Stimulated activated naive B cell treated with anti-CD40 and anti-IgM and Interleukin-4, amounts not matched to agents 10 μg/mL and 1 μg/mL and 100 μg/mL, for 72 hours (primary cell): Measurements from ENCODE around the gene ZNF853.

Source experiments
- ATAC-seq, 2 donors: fragments of 150-1000 bp; cut with Tn5 transposase; replicated peaks; 2 replicates each; pipeline ENCODE4 v1.10.0; 2021; ENCODE audit warnings: moderate library complexity in 1 of 2
- DNase-seq: peaks from one replicate; pipeline ENCODE4 v3.0.0; 2021
- H3K27ac Mint-ChIP-seq: one replicate; pipeline ENCODE4 v1.8.0; 2022; ENCODE audit warnings: mild to moderate bottlenecking, mixed read lengths
- H3K27me3 Mint-ChIP-seq, 2 donors: one replicate each; pipeline ENCODE4 v1.8.0; 2022; ENCODE audit warnings: mixed read lengths in 2 of 2
- H3K36me3 Mint-ChIP-seq, 2 donors: one replicate each; pipeline ENCODE4 v1.8.0; 2022; ENCODE audit warnings: mixed read lengths in 2 of 2, mild to moderate bottlenecking in 1 of 2
- H3K4me1 Mint-ChIP-seq, 2 donors: one replicate each; pipeline ENCODE4 v1.8.0; 2022; ENCODE audit warnings: mixed read lengths in 2 of 2, mild to moderate bottlenecking in 1 of 2
- H3K4me3 Mint-ChIP-seq, 2 donors: one replicate each; pipeline ENCODE4 v1.8.0; 2022; ENCODE audit warnings: mild to moderate bottlenecking in 2 of 2, mixed read lengths in 2 of 2, moderate library complexity in 1 of 2
- H3K9me3 Mint-ChIP-seq, 2 donors: one replicate each; pipeline ENCODE4 v1.8.0; 2022; ENCODE audit warnings: mixed read lengths in 2 of 2, mild to moderate bottlenecking in 1 of 2

ZNF853 gene

DNA sequence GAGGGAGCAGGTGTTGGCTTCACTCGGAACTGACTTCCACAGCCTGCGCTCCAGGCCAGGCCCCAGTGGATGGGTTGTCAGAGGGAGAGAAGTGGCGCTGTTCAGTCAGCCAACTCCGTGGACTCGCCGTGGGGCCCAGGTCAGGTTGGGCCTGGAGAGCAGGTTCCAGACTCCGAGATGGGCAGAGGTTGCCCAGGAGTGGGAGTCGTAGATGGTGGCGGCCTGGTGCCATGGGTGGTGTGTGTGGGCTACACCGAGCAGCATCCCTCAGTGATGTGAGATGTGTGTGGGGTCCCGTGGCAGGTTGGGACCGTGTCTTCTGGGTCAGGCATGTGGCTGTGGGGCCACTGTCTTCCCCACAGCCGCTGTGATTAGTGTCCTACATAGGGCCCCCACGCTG, 32.1 kb downstream of the ZNF853 start:
- Mint-ChIP-seq H3K27ac (no peak overlapping the region), H3K9me3 (peaks cover 4 to 5% of the 10 kb centered on the region in 2 donors), H3K36me3 (peaks cover 59 to 84% of the 10 kb centered on the region in 2 donors), H3K4me1 (peaks cover 5 to 6% of the 10 kb centered on the region in 2 donors), H3K27me3 (no peaks in the 10 kb centered on the region), H3K4me3 (no peak overlapping the region)
- no peak for DNase-seq
- no peak for ATAC-seq

DNA sequence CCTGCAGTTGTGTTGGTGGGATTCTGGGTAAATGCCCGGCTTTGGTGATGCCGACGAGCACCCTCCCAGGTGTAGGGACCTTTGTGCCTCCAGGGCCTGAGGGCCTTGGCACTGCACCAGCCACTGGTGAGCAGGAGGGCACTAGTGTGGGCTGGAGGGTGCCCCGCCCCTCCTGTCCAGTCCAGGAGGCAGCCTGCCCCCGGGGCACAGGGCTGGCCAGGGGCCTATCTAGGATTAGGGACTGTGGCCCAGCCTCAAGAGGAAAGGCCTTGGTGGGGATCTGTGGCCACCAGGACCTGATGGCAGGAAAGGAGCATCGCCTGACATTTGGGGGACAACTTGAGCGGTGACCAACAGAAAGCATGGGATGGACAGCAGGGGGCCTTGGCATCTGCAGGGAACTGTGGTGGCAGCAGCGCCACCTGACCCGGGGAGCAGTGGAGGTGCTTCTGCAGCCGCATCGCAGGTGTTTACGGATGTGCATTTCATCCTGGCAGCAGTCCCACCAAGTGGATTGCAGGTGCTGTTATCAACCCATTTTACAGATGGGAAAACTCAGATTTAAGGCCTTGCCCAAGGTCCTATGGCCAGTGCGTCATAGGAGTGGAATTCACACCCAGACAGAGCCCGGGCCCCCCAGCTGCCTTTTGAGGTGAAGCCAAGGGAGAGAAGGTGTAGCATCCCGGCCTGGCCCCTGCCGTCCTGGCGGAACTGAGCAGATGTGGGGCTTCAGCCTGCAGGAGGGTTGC, 32.8 kb downstream of the ZNF853 start:
- ATAC-seq (no peak), DNase-seq (no peak)
- H3K4me3 Mint-ChIP-seq: no peak overlapping the region
- H3K9me3 Mint-ChIP-seq: peaks cover 4 to 5% of the 10 kb centered on the region in 2 donors
- H3K27me3 Mint-ChIP-seq: no peaks in the 10 kb centered on the region
- H3K36me3 Mint-ChIP-seq: peaks cover 56 to 81% of the 10 kb centered on the region in 2 donors
- peak overlapping the region; percentile 27 for H3K27ac Mint-ChIP-seq
- H3K4me1 Mint-ChIP-seq: peaks cover 5 to 6% of the 10 kb centered on the region in 2 donors

DNA sequence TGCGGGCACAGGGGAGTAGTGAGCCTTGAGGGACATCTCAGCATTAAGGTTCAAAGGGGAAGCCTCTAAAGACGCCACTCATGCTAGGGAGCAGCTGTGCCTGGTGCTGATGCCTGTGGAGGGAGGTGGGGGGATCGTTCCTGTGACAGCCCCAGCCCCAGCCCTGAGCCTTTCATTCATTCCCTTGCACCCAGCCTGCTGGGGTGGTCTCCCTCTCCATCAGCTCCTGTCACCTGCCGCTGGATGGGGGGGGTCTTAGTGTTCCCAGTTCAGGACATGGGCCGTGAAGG, 33.4 kb downstream of the ZNF853 start:
- H3K9me3 Mint-ChIP-seq: peaks cover 4 to 5% of the 10 kb centered on the region in 2 donors
- no peak for DNase-seq
- peaks cover 53 to 78% of the 10 kb centered on the region in 2 donors for H3K36me3 Mint-ChIP-seq
- H3K27ac Mint-ChIP-seq: no peak overlapping the region
- peaks cover 5 to 6% of the 10 kb centered on the region in 2 donors for H3K4me1 Mint-ChIP-seq
- no peak for ATAC-seq
- H3K27me3 Mint-ChIP-seq: no peaks in the 10 kb centered on the region
- H3K4me3 Mint-ChIP-seq: no peak overlapping the region

DNA sequence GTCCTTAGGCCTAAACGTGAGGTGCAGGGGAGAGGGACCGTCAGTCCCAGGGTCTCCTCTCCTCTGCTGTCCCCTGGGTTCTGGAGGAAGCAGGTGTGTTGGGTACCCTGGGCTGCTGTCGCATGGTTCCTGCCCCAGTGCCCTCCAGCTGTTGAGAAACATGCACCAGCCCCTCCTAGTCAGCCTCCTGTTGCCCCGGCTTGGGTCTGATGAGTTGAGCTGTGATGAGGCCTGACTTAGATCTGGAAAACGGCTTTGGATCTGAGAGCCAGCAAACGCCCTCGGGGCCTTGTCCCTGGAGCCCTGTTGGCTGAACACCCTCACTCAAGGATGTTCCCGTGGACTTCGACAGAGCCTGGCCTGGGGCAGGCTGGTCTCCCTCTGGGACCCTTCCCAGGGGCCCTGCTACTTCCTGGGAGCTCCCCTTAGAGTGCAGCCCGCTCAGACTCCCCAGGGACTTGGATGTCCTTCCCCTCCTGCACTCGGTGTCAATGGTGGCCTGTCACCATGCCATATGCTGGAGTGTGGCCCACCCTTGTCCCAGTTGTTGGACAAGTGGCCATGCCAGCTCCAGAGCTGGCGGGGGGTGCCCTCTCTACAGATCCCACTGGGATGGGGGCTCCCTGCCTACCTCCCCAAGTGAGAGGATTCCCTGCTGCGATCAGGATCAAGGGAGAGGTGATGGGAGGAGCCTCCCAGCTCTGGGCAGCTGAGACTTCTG, 34.0 kb downstream of the ZNF853 start:
- no peak overlapping the region for H3K4me3 Mint-ChIP-seq
- no peak for ATAC-seq
- no peak for DNase-seq
- no peaks in the 10 kb centered on the region for H3K27me3 Mint-ChIP-seq
- peaks cover 48 to 73% of the 10 kb centered on the region in 2 donors for H3K36me3 Mint-ChIP-seq
- H3K4me1 Mint-ChIP-seq: peaks cover 5 to 6% of the 10 kb centered on the region in 2 donors
- H3K27ac Mint-ChIP-seq: peak overlapping the region; percentile 87
- H3K9me3 Mint-ChIP-seq: peaks cover 4 to 5% of the 10 kb centered on the region in 2 donors

DNA sequence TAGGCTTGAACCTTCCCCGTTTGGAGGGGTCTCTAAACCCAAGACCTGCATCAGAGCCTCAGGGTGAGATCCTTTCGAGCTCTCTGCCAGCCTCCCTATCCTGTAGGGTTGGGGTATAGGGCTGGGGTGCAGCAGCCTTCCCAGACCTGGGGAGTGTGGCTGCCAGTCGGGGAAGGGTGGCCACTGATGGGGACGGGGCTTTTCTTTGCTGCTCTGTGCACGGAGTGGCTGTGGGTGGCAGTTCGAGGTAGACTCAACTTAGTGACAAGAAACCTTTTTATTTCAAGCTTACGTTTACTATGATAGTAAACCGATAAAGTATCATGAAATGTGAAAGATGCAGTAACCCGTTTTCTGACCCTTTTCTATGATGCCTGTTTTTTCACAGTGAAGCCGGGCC, 34.7 kb downstream of the ZNF853 start:
- H3K36me3 Mint-ChIP-seq: peaks cover 48 to 72% of the 10 kb centered on the region in 2 donors
- ATAC-seq (no peak), DNase-seq (no peak)
- H3K9me3 Mint-ChIP-seq: peaks cover 4 to 5% of the 10 kb centered on the region in 2 donors
- no peak overlapping the region for H3K27ac Mint-ChIP-seq
- peaks cover under 1 to 6% of the 10 kb centered on the region in 2 donors for H3K4me1 Mint-ChIP-seq
- H3K27me3 Mint-ChIP-seq: no peaks in the 10 kb centered on the region
- H3K4me3 Mint-ChIP-seq: no peak overlapping the region

DNA sequence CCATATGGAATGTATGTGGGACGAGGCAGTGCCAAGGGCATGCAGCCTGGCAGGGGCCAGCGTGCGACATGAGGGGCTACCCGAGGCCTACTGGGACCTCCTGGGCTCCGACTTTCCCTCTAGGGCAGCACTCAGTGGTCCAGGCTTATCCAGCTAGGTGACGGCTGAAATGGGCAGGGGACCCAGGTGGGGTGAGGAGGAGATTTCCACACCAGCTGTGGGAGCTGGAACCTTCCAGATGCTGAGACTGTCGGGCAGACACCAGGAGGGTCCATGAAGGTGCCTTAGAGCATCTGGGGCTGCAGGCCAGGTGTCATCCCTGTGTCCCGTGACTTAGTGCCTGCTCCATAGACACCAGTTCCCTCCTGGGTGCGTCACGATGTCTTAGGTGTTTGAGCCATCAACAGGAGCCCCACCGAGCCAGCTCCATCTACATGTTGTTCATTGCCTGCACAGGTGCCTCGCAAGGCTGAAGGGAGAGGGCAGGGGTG, 35.2 kb downstream of the ZNF853 start:
- DNase-seq: no peak
- Mint-ChIP-seq H3K27ac (no peak overlapping the region), H3K9me3 (peaks cover 4 to 5% of the 10 kb centered on the region in 2 donors), H3K4me3 (no peak overlapping the region), H3K27me3 (no peaks in the 10 kb centered on the region), H3K4me1 (peaks cover 0 to 6% of the 10 kb centered on the region in 2 donors), H3K36me3 (peaks cover 50 to 74% of the 10 kb centered on the region in 2 donors)
- no peak for ATAC-seq

DNA sequence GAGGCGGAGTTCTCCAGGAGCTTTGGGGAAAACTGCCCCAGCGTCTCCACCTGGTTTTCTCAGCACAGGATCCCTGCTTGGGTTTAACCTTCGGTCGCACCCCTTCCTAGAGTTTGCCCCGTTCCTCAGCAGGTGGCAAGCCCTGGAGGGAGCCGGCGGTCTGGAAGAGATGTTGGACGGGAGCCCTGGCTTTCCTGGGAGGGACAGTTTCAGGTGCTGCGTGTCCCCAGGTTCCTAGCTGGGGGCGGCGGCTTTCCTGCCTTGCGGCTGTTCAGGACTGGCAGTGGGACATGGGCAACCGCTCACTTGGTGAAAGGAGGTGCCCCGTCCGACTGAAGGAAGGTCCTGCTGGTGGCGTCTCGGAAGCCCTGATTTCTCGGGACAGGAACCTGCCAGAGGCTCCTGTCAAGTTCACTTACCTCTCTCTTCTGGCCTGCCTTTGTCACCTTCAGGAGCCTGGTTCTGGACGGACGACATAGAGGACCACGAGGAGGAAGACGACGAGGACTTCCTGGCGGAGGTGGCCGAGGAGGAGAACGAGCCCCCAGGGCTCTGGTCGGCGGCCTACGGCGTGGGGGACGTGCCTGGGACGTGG, 36.5 kb downstream of the ZNF853 start:
- Mint-ChIP-seq H3K27ac (no peak overlapping the region), H3K27me3 (no peaks in the 10 kb centered on the region), H3K36me3 (peaks cover 43 to 74% of the 10 kb centered on the region in 2 donors), H3K4me1 (peaks cover 0 to 4% of the 10 kb centered on the region in 2 donors), H3K4me3 (no peak overlapping the region), H3K9me3 (peaks cover 4 to 5% of the 10 kb centered on the region in 2 donors)
- ATAC-seq (no peak), DNase-seq (no peak)

DNA sequence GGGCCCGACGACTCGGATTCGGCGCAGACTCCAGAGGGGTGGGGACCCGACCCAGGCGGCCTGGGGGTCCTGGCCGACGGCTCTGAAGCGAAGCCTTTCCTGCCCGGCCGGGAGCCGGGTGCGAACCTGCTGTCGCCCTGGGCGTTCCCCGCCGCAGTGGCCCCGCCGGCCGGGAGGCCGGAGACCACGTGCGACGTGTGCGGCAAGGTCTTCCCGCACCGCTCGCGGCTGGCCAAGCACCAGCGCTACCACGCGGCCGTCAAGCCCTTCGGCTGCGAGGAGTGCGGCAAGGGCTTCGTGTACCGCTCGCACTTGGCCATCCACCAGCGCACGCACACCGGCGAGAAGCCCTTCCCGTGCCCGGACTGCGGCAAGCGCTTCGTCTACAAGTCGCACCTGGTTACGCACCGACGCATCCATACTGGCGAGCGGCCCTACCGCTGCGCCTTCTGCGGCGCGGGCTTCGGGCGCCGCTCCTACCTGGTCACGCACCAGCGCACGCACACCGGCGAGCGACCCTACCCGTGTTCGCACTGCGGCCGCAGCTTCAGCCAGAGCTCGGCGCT, 37.1 kb downstream of the ZNF853 start:
- DNase-seq (no peak), ATAC-seq (no peak)
- Mint-ChIP-seq H3K27me3 (no peaks in the 10 kb centered on the region), H3K4me1 (peaks cover 0 to 2% of the 10 kb centered on the region in 2 donors), H3K36me3 (peaks cover 37 to 68% of the 10 kb centered on the region in 2 donors), H3K9me3 (peaks cover 4 to 5% of the 10 kb centered on the region in 2 donors), H3K27ac (no peak overlapping the region), H3K4me3 (no peak overlapping the region)

DNA sequence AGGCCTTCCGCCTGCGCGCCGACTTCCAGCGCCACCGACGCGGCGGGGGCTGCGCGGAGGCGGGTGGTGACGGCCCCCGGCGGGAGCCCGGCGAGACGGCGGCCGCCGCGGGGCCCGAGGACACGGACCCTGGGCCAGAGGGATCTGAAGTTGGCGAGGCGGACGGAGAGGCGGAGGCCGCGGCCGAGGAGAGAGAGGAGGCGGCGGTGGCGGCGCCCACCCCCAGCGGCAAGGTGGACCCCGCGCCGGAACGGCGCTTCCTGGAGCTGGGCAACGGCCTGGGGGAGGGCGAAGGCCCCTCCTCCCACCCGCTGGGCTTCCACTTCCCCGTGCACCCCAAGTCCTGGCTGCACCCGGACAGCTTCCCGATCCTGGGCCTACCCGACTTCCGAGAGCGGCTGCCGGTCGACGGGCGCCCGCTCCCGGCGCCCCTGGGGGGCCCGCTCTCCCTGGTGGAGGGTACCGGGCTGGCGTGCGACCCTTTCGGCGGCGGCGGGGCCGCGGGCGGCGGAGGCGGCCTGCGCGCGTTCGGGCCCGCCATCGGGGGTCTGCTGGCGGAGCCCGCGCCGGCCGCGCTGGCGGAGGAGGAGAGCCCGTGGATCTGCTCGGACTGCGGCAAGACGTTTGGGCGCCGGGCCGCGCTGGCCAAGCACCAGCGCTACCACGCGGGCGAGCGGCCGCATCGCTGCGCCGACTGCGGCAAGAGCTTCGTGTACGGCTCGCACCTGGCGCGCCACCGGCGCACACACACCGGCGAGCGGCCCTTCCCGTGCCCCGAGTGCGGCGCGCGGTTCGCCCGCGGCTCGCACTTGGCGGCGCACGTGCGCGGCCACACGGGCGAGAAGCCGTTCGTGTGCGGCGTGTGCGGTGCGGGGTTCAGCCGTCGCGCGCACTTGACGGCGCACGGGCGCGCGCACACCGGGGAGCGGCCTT, 37.9 kb downstream of the ZNF853 start:
- Mint-ChIP-seq H3K27me3 (no peaks in the 10 kb centered on the region), H3K4me3 (no peak overlapping the region), H3K4me1 (no peaks in the 10 kb centered on the region), H3K27ac (no peak overlapping the region), H3K9me3 (peaks cover 4 to 5% of the 10 kb centered on the region in 2 donors), H3K36me3 (peaks cover 35 to 61% of the 10 kb centered on the region in 2 donors)
- DNase-seq (no peak), ATAC-seq (no peak)

DNA sequence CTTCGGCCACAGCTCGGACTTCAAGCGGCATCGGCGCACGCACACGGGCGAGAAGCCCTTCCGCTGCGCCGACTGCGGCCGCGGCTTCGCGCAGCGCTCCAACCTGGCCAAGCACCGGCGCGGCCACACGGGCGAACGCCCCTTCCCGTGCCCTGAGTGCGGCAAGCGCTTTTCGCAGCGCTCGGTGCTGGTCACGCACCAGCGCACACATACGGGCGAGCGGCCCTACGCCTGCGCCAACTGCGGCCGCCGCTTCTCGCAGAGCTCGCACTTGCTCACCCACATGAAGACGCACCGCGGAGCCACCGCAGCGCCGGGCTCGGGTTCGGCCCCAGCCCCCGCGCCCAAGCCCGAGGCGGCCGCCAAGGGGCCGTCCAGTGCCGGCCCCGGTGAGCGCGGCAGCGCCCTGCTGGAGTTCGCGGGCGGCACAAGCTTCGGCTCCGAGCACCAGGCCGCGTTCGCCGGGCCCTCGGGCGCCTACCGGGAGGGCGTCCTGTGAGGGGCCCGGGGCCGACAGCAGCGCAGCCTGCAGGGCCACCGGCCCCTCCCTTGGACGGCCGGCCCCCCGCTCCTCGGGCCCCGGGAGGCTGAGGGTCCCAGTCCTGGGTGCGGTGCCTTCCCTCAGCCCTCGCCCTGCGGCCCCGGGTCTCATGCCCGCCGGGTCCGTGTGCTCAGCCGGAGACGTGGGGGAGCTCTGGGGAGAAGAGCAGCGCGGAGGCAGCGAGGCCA, 38.9 kb downstream of the ZNF853 start:
- peaks cover 35 to 51% of the 10 kb centered on the region in 2 donors for H3K36me3 Mint-ChIP-seq
- peaks cover 0 to 2% of the 10 kb centered on the region in 2 donors for H3K4me1 Mint-ChIP-seq
- peaks cover 4 to 5% of the 10 kb centered on the region in 2 donors for H3K9me3 Mint-ChIP-seq
- H3K27ac Mint-ChIP-seq: no peak overlapping the region
- no peak for ATAC-seq
- no peaks in the 10 kb centered on the region for H3K27me3 Mint-ChIP-seq
- DNase-seq: no peak
- H3K4me3 Mint-ChIP-seq: no peak overlapping the region

DNA sequence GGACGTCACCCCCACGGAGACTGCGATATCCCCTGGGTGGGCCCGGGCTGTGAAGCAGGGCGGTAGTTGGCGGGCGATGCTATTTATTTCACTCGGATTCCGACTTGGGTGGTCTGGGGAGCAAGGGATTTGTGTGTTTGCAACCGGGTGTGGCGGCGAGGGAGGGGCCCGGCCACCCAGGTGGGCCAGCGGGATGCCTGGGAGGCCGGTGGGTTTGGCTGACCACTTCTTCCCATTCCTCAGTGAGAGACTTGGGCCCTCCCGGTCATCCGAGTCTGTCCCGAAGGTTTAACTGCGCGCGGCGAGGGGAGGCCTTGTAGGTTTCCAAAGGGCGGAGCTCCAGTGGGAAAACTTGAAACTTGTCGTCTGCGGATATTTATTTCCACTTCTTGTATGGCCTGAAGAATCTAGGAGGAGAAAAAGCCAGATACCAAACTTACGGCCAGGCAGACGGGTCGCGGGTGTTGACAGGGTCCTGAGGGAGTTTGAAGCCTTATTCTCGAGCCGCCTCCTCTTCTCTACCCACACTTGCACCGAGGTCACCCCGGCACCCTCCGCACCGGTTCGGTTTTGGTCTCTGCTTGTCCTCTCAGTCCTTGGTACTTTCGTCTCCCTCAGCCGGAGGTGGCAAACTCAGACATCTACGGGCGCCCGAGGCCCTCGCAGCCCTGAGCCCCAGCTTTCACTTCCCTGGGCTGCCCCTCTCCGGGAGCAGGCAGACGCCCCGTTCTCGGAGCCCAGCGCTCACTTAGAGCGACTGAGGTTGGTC, 39.6 kb downstream of the ZNF853 start:
- Mint-ChIP-seq H3K4me1 (peaks cover 0 to 2% of the 10 kb centered on the region in 2 donors), H3K36me3 (peaks cover 34 to 44% of the 10 kb centered on the region in 2 donors), H3K27me3 (no peaks in the 10 kb centered on the region), H3K9me3 (peaks cover 4 to 5% of the 10 kb centered on the region in 2 donors), H3K27ac (no peak overlapping the region), H3K4me3 (no peak overlapping the region)
- no peak for ATAC-seq
- DNase-seq: no peak

DNA sequence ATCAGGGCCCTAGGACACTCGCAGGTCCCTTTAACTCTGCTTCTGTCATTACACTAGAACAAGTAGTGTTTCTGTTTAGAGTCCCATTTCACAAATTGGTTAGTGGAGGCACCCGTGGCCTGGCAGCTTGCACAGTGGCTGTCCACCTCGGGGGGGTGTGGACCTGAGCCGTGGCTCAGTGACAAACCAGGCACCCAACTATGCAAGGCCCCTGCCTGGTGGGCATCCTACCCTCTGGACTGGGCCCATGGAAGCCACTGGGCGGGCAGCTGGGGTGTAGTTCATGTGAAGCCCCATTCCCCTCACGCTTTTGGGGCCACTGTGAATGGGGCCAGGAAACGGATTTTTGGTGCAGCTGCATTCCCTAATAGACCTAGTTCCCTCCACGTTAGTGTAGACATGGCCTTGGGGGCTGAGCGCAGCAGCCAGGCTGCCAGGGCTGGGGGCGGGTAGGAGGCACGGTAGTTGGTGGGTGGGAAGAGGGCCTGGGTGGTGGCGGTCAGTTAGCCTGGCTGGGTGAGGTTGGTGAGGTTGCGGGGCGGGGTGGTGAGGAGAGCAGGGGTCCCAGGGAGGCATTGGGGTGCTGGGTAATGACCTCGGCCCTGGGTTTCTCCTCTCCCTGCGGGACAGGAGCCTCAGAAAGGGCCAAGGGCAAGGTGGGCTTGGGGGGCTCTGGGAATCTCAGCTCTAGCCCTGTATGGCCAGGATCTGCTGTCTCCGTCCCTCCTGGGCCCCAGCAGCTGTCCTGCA, 40.4 kb downstream of the ZNF853 start:
- ATAC-seq: no peak
- no peak for DNase-seq

More for the DNA sequence above, 40.4 kb downstream of the ZNF853 start:
- Mint-ChIP-seq H3K27me3 (no peaks in the 10 kb centered on the region), H3K36me3 (peaks cover 26 to 37% of the 10 kb centered on the region in 2 donors), H3K27ac (no peak overlapping the region), H3K4me3 (no peak overlapping the region), H3K4me1 (peaks cover 0 to 2% of the 10 kb centered on the region in 2 donors), H3K9me3 (peaks cover 2 to 3% of the 10 kb centered on the region in 2 donors)
